H9 (cell line): ENCODE results near the gene MED20. TPM values are rescaled to one million over a fixed set of nuclear protein-coding genes. Genes with fewer than 3 reads are reported as not detected.
A peak's percentile ranks its signal among the peaks of the same experiment; 100 is the strongest.

Experiments
- DNase-seq: peaks from one replicate; pipeline ENCODE4 v3.0.0-alpha.2; 2017
- H2AFZ ChIP-seq: one replicate; pipeline ENCODE4 v1.6.1; 2013; ENCODE audit warnings: mild to moderate bottlenecking, low read length, control low read depth, moderate library complexity
- H2AK5ac ChIP-seq: 2 replicates; pipeline ENCODE4 v1.6.1; 2013; ENCODE audit warnings: low read length, control low read depth, mixed read lengths; ENCODE audit not compliant: insufficient read length
- H2BK120ac ChIP-seq: one replicate; pipeline ENCODE4 v1.6.1; 2013; ENCODE audit warnings: low read depth, mild to moderate bottlenecking, low read length, control low read depth, inconsistent platforms; ENCODE audit not compliant: poor library complexity, severe bottlenecking
- H2BK12ac ChIP-seq: 2 replicates; pipeline ENCODE4 v1.6.1; 2013; ENCODE audit warnings: low read length, control low read depth, mixed read lengths, low read depth; ENCODE audit not compliant: insufficient read length
- H2BK15ac ChIP-seq: 2 replicates; pipeline ENCODE4 v1.6.1; 2013; ENCODE audit warnings: low read depth, low read length, control low read depth
- H2BK20ac ChIP-seq: one replicate; pipeline ENCODE4 v1.6.1; 2013; ENCODE audit warnings: low read depth, mild to moderate bottlenecking, low read length, control low read depth, inconsistent platforms; ENCODE audit not compliant: poor library complexity, severe bottlenecking
- H2BK5ac ChIP-seq: 2 replicates; pipeline ENCODE4 v1.6.1; 2013; ENCODE audit warnings: low read length, control low read depth, mixed read lengths; ENCODE audit not compliant: insufficient read length
- H3K14ac ChIP-seq: 2 replicates; pipeline ENCODE4 v1.6.1; 2013; ENCODE audit warnings: low read length, control low read depth; ENCODE audit not compliant: insufficient read depth
- H3K18ac ChIP-seq: 2 replicates; pipeline ENCODE4 v1.6.1; 2013; ENCODE audit warnings: low read depth, mild to moderate bottlenecking, mixed read lengths, low read length, control low read depth; ENCODE audit not compliant: insufficient read length
- H3K23ac ChIP-seq: 2 replicates; pipeline ENCODE4 v1.6.1; 2013; ENCODE audit warnings: low read length, control low read depth, mixed read lengths, low read depth; ENCODE audit not compliant: insufficient read length
- H3K23me2 ChIP-seq: 2 replicates; pipeline ENCODE4 v1.6.1; 2013; ENCODE audit warnings: low read depth, mild to moderate bottlenecking, mixed read lengths, low read length, control low read depth; ENCODE audit not compliant: insufficient read length, poor library complexity, severe bottlenecking
- H3K27ac ChIP-seq: 2 replicates; pipeline ENCODE4 v1.5.1; 2013; ENCODE audit warnings: low read length, control low read depth, mixed read lengths, low read depth; ENCODE audit not compliant: insufficient read length
- H3K27me3 ChIP-seq: 2 replicates; pipeline ENCODE4 v1.6.1; 2013; ENCODE audit warnings: low read length, control low read depth, inconsistent platforms; ENCODE audit not compliant: insufficient read depth
- H3K4ac ChIP-seq: 2 replicates; pipeline ENCODE4 v1.6.1; 2013; ENCODE audit warnings: low read depth, mild to moderate bottlenecking, control low read depth, inconsistent platforms, low read length, moderate library complexity
- H3K4me1 ChIP-seq: 2 replicates; pipeline ENCODE4 v1.6.1; 2013; ENCODE audit warnings: low read length, control low read depth, inconsistent platforms; ENCODE audit not compliant: insufficient read depth
- H3K4me2 ChIP-seq: 2 replicates; pipeline ENCODE4 v1.6.1; 2013; ENCODE audit warnings: low read length, control low read depth, mixed read lengths; ENCODE audit not compliant: insufficient read length, insufficient read depth
- H3K56ac ChIP-seq: 2 replicates; pipeline ENCODE4 v1.6.1; 2013; ENCODE audit warnings: low read depth, mild to moderate bottlenecking, mixed read lengths, low read length, control low read depth; ENCODE audit not compliant: insufficient read length
- H3K79me1 ChIP-seq: 2 replicates; pipeline ENCODE4 v1.6.1; 2013; ENCODE audit warnings: low read depth, mild to moderate bottlenecking, moderate library complexity, low read length, control low read depth, inconsistent platforms; ENCODE audit not compliant: insufficient read depth, poor library complexity, severe bottlenecking
- H3K79me2 ChIP-seq: 2 replicates; pipeline ENCODE4 v1.6.1; 2013; ENCODE audit warnings: low read length, control low read depth, inconsistent platforms; ENCODE audit not compliant: insufficient read depth
- H3K9ac ChIP-seq: 2 replicates; pipeline ENCODE4 v1.6.1; 2013; ENCODE audit warnings: low read length, control low read depth, mixed read lengths; ENCODE audit not compliant: insufficient read length; ENCODE audit errors: extremely low read depth
- H3K9me3 ChIP-seq: one replicate; pipeline ENCODE4 v1.6.1; 2013; ENCODE audit warnings: low read depth, low read length, inconsistent platforms; ENCODE audit not compliant: control insufficient read depth
- H3T11ph ChIP-seq: one replicate; pipeline ENCODE4 v1.6.1; 2013; ENCODE audit warnings: mild to moderate bottlenecking, low read length, control low read depth, inconsistent platforms
- H4K20me1 ChIP-seq: one replicate; pipeline ENCODE4 v1.6.1; 2013; ENCODE audit not compliant: control insufficient read depth, insufficient read length, insufficient read depth
- H4K5ac ChIP-seq: 2 replicates; pipeline ENCODE4 v1.6.1; 2013; ENCODE audit warnings: low read depth, mild to moderate bottlenecking, mixed read lengths, low read length, control low read depth; ENCODE audit not compliant: insufficient read length
- H4K8ac ChIP-seq: replicated peaks from 2 replicates; pipeline ENCODE4 v1.6.1; 2013; ENCODE audit warnings: low read length, control low read depth, mixed read lengths, low read depth; ENCODE audit not compliant: insufficient read length
- H4K91ac ChIP-seq: 2 replicates; pipeline ENCODE4 v1.6.1; 2013; ENCODE audit warnings: low read depth, mild to moderate bottlenecking, moderate library complexity, mixed read lengths, low read length, control low read depth; ENCODE audit not compliant: insufficient read length
- H3K27ac Mint-ChIP-seq, 3 experiments: 2 replicates in 2 of 3; 3 replicates in 1 of 3; pipeline ENCODE4 v1.8.0; 2020 to 2021; ENCODE audit warnings: mixed read lengths in 3 of 3, mild to moderate bottlenecking in 1 of 3, moderate library complexity in 1 of 3
- H3K27me3 Mint-ChIP-seq: 2 replicates; pipeline ENCODE4 v1.8.0; 2021; ENCODE audit warnings: low read depth, mild to moderate bottlenecking, moderate library complexity, mixed read lengths
- H3K36me3 Mint-ChIP-seq, 3 experiments: 2 replicates in 2 of 3; 3 replicates in 1 of 3; pipeline ENCODE4 v1.8.0; 2020 to 2021; ENCODE audit warnings: low read depth in 3 of 3, mixed read lengths in 3 of 3; ENCODE audit not compliant: insufficient read depth in 1 of 3
- H3K4me1 Mint-ChIP-seq, 2 experiments: 2 replicates each; pipeline ENCODE4 v1.8.0; 2020; ENCODE audit warnings: mixed read lengths in 2 of 2
- H3K4me3 Mint-ChIP-seq, 2 experiments: 2 replicates in 1 of 2; 3 replicates in 1 of 2; pipeline ENCODE4 v1.8.0; 2020 to 2021; ENCODE audit warnings: mild to moderate bottlenecking in 2 of 2, mixed read lengths in 2 of 2, moderate library complexity in 1 of 2
- H3K9me3 Mint-ChIP-seq, 2 experiments: 2 replicates in 1 of 2; 3 replicates in 1 of 2; pipeline ENCODE4 v1.8.0; 2020; ENCODE audit warnings: mild to moderate bottlenecking in 2 of 2, mixed read lengths in 2 of 2, moderate library complexity in 1 of 2
- CTCF ChIP-seq: fragments of 200-600 bp; sonication (generic); conservative IDR thresholded peaks from 3 replicates; pipeline ENCODE4 v1.8.0; 2021; ENCODE audit warnings: antibody characterized with exemption, mild to moderate bottlenecking
- WGBS: extraction: QIAGEN DNeasy Blood & Tissue Kit; methylation state at CpG from one replicate; pipeline ENCODE4 v1.1.7; 2013; ENCODE audit warnings: missing lambda C conversion rate, low lambda C conversion rate, mixed read lengths; ENCODE audit not compliant: insufficient read length; ENCODE audit errors: extremely low coverage; 5-methylcytosine and 5-hydroxymethylcytosine counted together
- total RNA-seq: library from RNA; stranded (reverse); gene quantifications from 2 replicates; pipeline ENCODE4 v1.2.1, GENCODE V29; 2021

Gene MED20
- total RNA-seq, 1 experiment from 2014 or later, result 28.9 TPM

- no peak overlapping the region for H3K4me3 Mint-ChIP-seq
- H3K27ac ChIP-seq, result no peak overlapping the region
- no peak overlapping the region for H2AK5ac ChIP-seq
- no peaks in the 10 kb centered on the region for H3K27me3 ChIP-seq
- peaks cover 3% of the 10 kb centered on the region for H3K79me1 ChIP-seq
- no peaks in the 10 kb centered on the region; a peak in 2 of 7 replicates for H3K36me3 Mint-ChIP-seq
- H4K20me1 ChIP-seq, result no peaks in the 10 kb centered on the region
- H3K79me2 ChIP-seq, result no peaks in the 10 kb centered on the region
- peak overlapping the region in 2 of 3 experiments; percentile 14 to 89; a peak in 2 of 7 replicates for H3K27ac Mint-ChIP-seq
- no peak overlapping the region for H2BK12ac ChIP-seq
- H2AFZ ChIP-seq, result no peak overlapping the region
- no peak overlapping the region for H4K91ac ChIP-seq
- H2BK20ac ChIP-seq, result no peak overlapping the region
- H3T11ph ChIP-seq, result no peak overlapping the region
- H3K14ac ChIP-seq, result no peak overlapping the region
- H3K4me1 Mint-ChIP-seq, result peaks cover 8 to 10% of the 10 kb centered on the region in 2 experiments
- TF ChIP-seq CTCF, result no peak
- H3K23ac ChIP-seq, result no peak overlapping the region
- H3K4me2 ChIP-seq, result no peak overlapping the region
- no peaks in the 10 kb centered on the region for H3K27me3 Mint-ChIP-seq
- no peak overlapping the region for H3K4ac ChIP-seq
- H3K23me2 ChIP-seq, result no peaks in the 10 kb centered on the region
- H2BK15ac ChIP-seq, result no peak overlapping the region
- no peak overlapping the region for H3K56ac ChIP-seq
- H3K9me3 Mint-ChIP-seq, result no peaks in the 10 kb centered on the region
- H3K4me1 ChIP-seq, result no peaks in the 10 kb centered on the region
- no peak for DNase-seq
- no peak overlapping the region for H3K18ac ChIP-seq
- H2BK5ac ChIP-seq, result no peak overlapping the region
- WGBS, result no CpG with 5 or more reads among the region's 5 CpGs
- H4K5ac ChIP-seq, result no peak overlapping the region
- H3K9me3 ChIP-seq, result no peaks in the 10 kb centered on the region
- no peak overlapping the region for H4K8ac ChIP-seq
- H2BK120ac ChIP-seq, result no peak overlapping the region
- H3K9ac ChIP-seq, result no peak overlapping the region
Observed at GRCh38 chr6:41878961-41879405, 42.0 kb downstream of the MED20 start.
